ENCODE measurements around the gene IFNGR1. TPM values are rescaled to one million over a fixed set of nuclear protein-coding genes. Genes with fewer than 3 reads are reported as not detected.

The IFNGR1 gene
- total and polyA plus RNA-seq, 4 donors = 108 to 327 (median 149) TPM

DNA sequence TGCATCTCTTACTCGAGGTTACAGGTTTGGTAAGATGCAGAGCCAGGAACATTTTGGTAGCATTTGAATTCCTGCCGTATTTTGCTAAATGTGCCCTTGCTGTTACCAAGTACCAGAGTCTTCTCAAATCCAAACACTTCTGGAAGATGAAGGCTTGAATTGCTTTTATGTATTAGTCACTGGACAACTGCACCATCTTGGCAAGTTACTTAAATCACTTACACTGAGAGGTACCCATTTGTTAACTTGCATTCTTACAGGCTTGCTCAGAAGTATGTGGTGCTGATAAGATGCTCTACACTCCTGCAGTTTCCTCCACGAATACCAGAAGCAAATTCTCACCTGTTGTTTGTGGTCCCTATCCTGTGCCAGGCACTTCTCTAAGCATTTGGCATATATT lies 58.4 kb downstream of the IFNGR1 start:
- no peak overlapping the region for H3K27ac ChIP-seq (ENCODE audit: low read depth in 1 of 2, low read length in 1 of 2)
- H3K9ac ChIP-seq (ENCODE audit: insufficient read depth in 1 of 2, low read length in 2 of 2) = no peak overlapping the region
- H3K4me1 ChIP-seq (ENCODE audit: control insufficient read depth in 5 of 5, insufficient read depth in 5 of 5, low read length in 5 of 5) = peaks cover 0 to 4% (median 0%) of the 10 kb centered on the region in 5 donors
- no peaks in the 10 kb centered on the region for H3K36me3 ChIP-seq (ENCODE audit: control insufficient read depth in 4 of 4, insufficient read depth in 4 of 4, low read length in 4 of 4)
- no peak overlapping the region for H3K4me3 ChIP-seq
- H3K27me3 ChIP-seq (ENCODE audit: control insufficient read depth in 3 of 3, insufficient read depth in 3 of 3, low read length in 2 of 3) = no peaks in the 10 kb centered on the region
- DNase-seq (no peak), ATAC-seq (ENCODE audit: insufficient read depth, low FRiP score) (peak; percentile 63)
- H3K9me3 ChIP-seq (ENCODE audit: control insufficient read depth in 4 of 4, insufficient read depth in 3 of 4, low read length in 3 of 4) = peaks cover 0 to 6% (median 0%) of the 10 kb centered on the region in 4 donors
- WGBS, 2 donors = 55 to 77% methylated on average over 3 of the region's 3 CpGs
- TF ChIP-seq, protein P1, sequence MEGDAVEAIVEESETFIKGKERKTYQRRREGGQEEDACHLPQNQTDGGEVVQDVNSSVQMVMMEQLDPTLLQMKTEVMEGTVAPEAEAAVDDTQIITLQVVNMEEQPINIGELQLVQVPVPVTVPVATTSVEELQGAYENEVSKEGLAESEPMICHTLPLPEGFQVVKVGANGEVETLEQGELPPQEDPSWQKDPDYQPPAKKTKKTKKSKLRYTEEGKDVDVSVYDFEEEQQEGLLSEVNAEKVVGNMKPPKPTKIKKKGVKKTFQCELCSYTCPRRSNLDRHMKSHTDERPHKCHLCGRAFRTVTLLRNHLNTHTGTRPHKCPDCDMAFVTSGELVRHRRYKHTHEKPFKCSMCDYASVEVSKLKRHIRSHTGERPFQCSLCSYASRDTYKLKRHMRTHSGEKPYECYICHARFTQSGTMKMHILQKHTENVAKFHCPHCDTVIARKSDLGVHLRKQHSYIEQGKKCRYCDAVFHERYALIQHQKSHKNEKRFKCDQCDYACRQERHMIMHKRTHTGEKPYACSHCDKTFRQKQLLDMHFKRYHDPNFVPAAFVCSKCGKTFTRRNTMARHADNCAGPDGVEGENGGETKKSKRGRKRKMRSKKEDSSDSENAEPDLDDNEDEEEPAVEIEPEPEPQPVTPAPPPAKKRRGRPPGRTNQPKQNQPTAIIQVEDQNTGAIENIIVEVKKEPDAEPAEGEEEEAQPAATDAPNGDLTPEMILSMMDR (IDR thresholded peaks at IDR 0.05; ENCODE audit: control extremely low read depth, extremely low read depth) = no peak

DNA sequence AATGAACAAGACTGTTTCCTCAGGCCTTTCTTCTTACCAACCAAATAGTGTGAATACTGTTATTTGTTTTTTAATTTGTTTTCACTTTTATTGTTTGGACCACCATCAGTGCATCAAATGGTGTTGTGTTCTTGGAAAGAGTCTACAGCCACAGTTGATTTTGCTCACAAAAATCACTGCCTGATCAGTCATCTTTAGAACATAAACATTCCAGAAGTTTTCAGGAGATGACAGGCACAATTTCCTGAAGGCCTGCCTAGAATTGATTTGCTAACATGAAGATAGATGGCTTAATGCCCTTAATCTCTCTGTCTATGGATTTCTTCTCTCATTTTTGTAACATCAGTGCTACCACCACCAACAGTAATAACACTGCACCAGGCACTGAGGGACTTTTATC lies 59.3 kb downstream of the IFNGR1 start:
- peaks cover 0 to 4% (median 0%) of the 10 kb centered on the region in 5 donors for H3K4me1 ChIP-seq (ENCODE audit: control insufficient read depth in 5 of 5, insufficient read depth in 5 of 5, low read length in 5 of 5)
- H3K36me3 ChIP-seq (ENCODE audit: control insufficient read depth in 4 of 4, insufficient read depth in 4 of 4, low read length in 4 of 4) = no peaks in the 10 kb centered on the region
- H3K27ac ChIP-seq (ENCODE audit: low read depth in 1 of 2, low read length in 1 of 2) = no peak overlapping the region
- DNase-seq = no peak
- no peaks in the 10 kb centered on the region for H3K27me3 ChIP-seq (ENCODE audit: control insufficient read depth in 3 of 3, insufficient read depth in 3 of 3, low read length in 2 of 3)
- H3K9me3 ChIP-seq (ENCODE audit: control insufficient read depth in 4 of 4, insufficient read depth in 3 of 4, low read length in 3 of 4) = peaks cover 0 to 6% (median 0%) of the 10 kb centered on the region in 4 donors
- TF ChIP-seq, protein P1 (IDR thresholded peaks at IDR 0.05; ENCODE audit: control extremely low read depth, extremely low read depth) = no peak
- H3K9ac ChIP-seq (ENCODE audit: insufficient read depth in 1 of 2, low read length in 2 of 2) = no peak overlapping the region
- no peak for ATAC-seq (ENCODE audit: insufficient read depth, low FRiP score)
- no peak overlapping the region for H3K4me3 ChIP-seq

DNA sequence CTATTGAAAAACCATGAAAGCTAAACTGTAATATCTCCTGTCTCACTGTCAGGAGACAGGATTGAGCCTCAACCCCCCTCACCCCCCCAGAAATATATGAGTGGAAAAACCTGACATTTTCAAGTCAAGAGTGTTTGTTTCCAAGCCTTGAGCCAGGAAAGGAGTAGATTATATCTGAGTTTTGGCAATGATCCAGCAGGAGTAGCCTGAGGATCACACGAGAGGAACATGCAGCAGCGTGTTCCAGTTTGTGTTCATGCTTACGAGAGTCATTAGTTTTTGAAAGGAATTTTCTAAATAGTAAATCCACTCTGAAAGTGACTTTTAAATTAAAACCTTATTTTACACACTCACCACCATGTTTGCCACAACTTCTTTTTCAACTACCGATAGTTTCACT lies 61.6 kb downstream of the IFNGR1 start:
- TF ChIP-seq, protein P1 (IDR thresholded peaks at IDR 0.05; ENCODE audit: control extremely low read depth, extremely low read depth) = no peak
- H3K36me3 ChIP-seq (ENCODE audit: control insufficient read depth in 4 of 4, insufficient read depth in 4 of 4, low read length in 4 of 4) = no peaks in the 10 kb centered on the region

DNA sequence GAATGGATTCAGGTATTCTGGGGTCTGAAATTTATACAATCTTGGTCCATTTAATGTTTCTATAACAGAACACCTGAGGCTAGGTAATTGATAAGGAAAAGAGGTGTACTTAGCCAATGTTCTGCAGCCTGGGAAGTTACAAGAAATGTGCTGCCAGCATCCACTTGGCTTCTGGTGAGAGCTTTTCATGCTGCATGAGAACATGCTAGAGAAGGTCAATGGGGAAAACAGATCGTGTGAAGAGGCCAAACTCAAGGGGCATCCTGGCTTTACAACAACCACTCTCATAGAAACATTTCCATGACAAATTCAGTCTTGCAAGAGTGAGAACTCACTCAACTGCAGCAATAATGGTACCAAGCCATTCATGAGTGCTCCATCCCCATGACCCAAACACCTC lies 62.5 kb downstream of the IFNGR1 start:
- DNase-seq (no peak), ATAC-seq (ENCODE audit: insufficient read depth, low FRiP score) (peak; percentile 23)
- TF ChIP-seq, protein P1 (IDR thresholded peaks at IDR 0.05; ENCODE audit: control extremely low read depth, extremely low read depth) = no peak
- Histone ChIP-seq H3K4me1 (ENCODE audit: control insufficient read depth in 5 of 5, insufficient read depth in 5 of 5, low read length in 5 of 5) (peaks cover 0 to 3% (median 0%) of the 10 kb centered on the region in 5 donors), H3K4me3 (no peak overlapping the region), H3K9me3 (ENCODE audit: control insufficient read depth in 4 of 4, insufficient read depth in 3 of 4, low read length in 3 of 4) (no peaks in the 10 kb centered on the region), H3K27ac (ENCODE audit: low read depth in 1 of 2, low read length in 1 of 2) (no peak overlapping the region), H3K9ac (ENCODE audit: insufficient read depth in 1 of 2, low read length in 2 of 2) (no peak overlapping the region), H3K27me3 (ENCODE audit: control insufficient read depth in 3 of 3, insufficient read depth in 3 of 3, low read length in 2 of 3) (no peaks in the 10 kb centered on the region), H3K36me3 (ENCODE audit: control insufficient read depth in 4 of 4, insufficient read depth in 4 of 4, low read length in 4 of 4) (no peaks in the 10 kb centered on the region)
- 73 to 93% methylated on average over 1 of the region's 1 CpG for WGBS, 2 donors

More for the DNA sequence above, 61.6 kb downstream of the IFNGR1 start:
- Histone ChIP-seq H3K9me3 (ENCODE audit: control insufficient read depth in 4 of 4, insufficient read depth in 3 of 4, low read length in 3 of 4) (no peaks in the 10 kb centered on the region), H3K27me3 (ENCODE audit: control insufficient read depth in 3 of 3, insufficient read depth in 3 of 3, low read length in 2 of 3) (no peaks in the 10 kb centered on the region), H3K9ac (ENCODE audit: insufficient read depth in 1 of 2, low read length in 2 of 2) (no peak overlapping the region), H3K4me1 (ENCODE audit: control insufficient read depth in 5 of 5, insufficient read depth in 5 of 5, low read length in 5 of 5) (peaks cover 0 to 4% (median 0%) of the 10 kb centered on the region in 5 donors), H3K27ac (ENCODE audit: low read depth in 1 of 2, low read length in 1 of 2) (no peak overlapping the region), H3K4me3 (no peak overlapping the region)
- WGBS, 2 donors = 46 to 61% methylated on average over 4 of the region's 4 CpGs
- ATAC-seq (ENCODE audit: insufficient read depth, low FRiP score) (no peak), DNase-seq (peak in 2 of 3 donors; percentile 60 to 65)
